ENCODE data around the gene EFCAB13.

EFCAB13 gene

GRCh38 chr17:47323382-47324223 is at the start of gene EFCAB13:
Gene EFCAB13, plus strand, starts transcription at chr17:47323955. Its CDS starts 4,399 bp downstream, at chr17:47328354.
- peak within 1 kb of the TSS; percentile 55 for H3K4me3 ChIP-seq (replicated peaks; ENCODE audit: low read depth, low read length)

GRCh38 chr17:47274319-47275069 is 49.3 kb upstream of the EFCAB13 start:
- no peak for DNase-seq (ENCODE audit: extremely low read depth, low read depth)
- no peak for TF ChIP-seq CTCF (IDR thresholded peaks at IDR 0.05; ENCODE audit: low read depth, low read length, missing control alignments)
- no peak overlapping the region for H3K4me3 ChIP-seq (replicated peaks; ENCODE audit: low read depth, low read length)

More at GRCh38 chr17:47323382-47324223, at the start of gene EFCAB13:
- DNase-seq (ENCODE audit: extremely low read depth, low read depth): no peak
- no peak for TF ChIP-seq CTCF (IDR thresholded peaks at IDR 0.05; ENCODE audit: low read depth, low read length, missing control alignments)

- H3K4me3 ChIP-seq (replicated peaks; ENCODE audit: low read depth, low read length): peak overlapping the region; percentile 5; the same call in 1 of the 2 replicates
- TF ChIP-seq CTCF (IDR thresholded peaks at IDR 0.05; ENCODE audit: low read depth, low read length, missing control alignments): no peak
- DNase-seq (ENCODE audit: extremely low read depth, low read depth): peak; percentile 94
These were observed 48.3 kb upstream of the EFCAB13 start for GRCh38 chr17:47275245-47275984.

GRCh38 chr17:47276444-47276843 is 47.3 kb upstream of the EFCAB13 start:
- H3K4me3 ChIP-seq (replicated peaks; ENCODE audit: low read depth, low read length): no peak overlapping the region
- no peak for DNase-seq (ENCODE audit: extremely low read depth, low read depth)
- no peak for TF ChIP-seq CTCF (IDR thresholded peaks at IDR 0.05; ENCODE audit: low read depth, low read length, missing control alignments)

- peak; percentile 56 for DNase-seq (ENCODE audit: extremely low read depth, low read depth)
- TF ChIP-seq CTCF (IDR thresholded peaks at IDR 0.05; ENCODE audit: low read depth, low read length, missing control alignments): no peak
- H3K4me3 ChIP-seq (replicated peaks; ENCODE audit: low read depth, low read length): no peak overlapping the region
These were observed 46.9 kb upstream of the EFCAB13 start for GRCh38 chr17:47276868-47277267.

GRCh38 chr17:47277921-47278320 is 45.8 kb upstream of the EFCAB13 start:
- DNase-seq (ENCODE audit: extremely low read depth, low read depth): no peak
- H3K4me3 ChIP-seq (replicated peaks; ENCODE audit: low read depth, low read length): no peak overlapping the region
- TF ChIP-seq CTCF (IDR thresholded peaks at IDR 0.05; ENCODE audit: low read depth, low read length, missing control alignments): no peak
